ENCODE data around the gene IFNL1. TPM values are rescaled to one million over a fixed set of nuclear protein-coding genes. Genes with fewer than 3 reads are reported as not detected.
A peak's percentile ranks its signal among the peaks of the same experiment; 100 is the strongest.

Gene IFNL1
- total RNA-seq, 1 donor from 2014 or later, result not detected

GRCh38 chr19:39325778-39326665 is 29.8 kb downstream of the IFNL1 start:
- H2AFZ ChIP-seq (replicated peaks), result no peak overlapping the region
- no peaks in the 10 kb centered on the region for H3K36me3 ChIP-seq
- H3K4me3 ChIP-seq, result no peak overlapping the region
- H3K27me3 ChIP-seq, result peaks cover 33% of the 10 kb centered on the region
- DNase-seq (ENCODE audit: low spot score), result no peak
- no peak overlapping the region for H3K27ac ChIP-seq
- H3K36me3 Mint-ChIP-seq, result no peaks in the 10 kb centered on the region
- H4K20me1 ChIP-seq (ENCODE audit: low read depth), result no peaks in the 10 kb centered on the region
- H3F3A ChIP-seq (ENCODE audit: low read depth), result peaks cover 15% of the 10 kb centered on the region
- no peaks in the 10 kb centered on the region for H3K9me3 ChIP-seq (ENCODE audit: low read depth)
- no peaks in the 10 kb centered on the region for H3K79me2 ChIP-seq (ENCODE audit: low read depth)
- H3K27ac Mint-ChIP-seq, result no peak overlapping the region
- peaks cover 4% of the 10 kb centered on the region for H3K4me1 ChIP-seq
- H3K4me2 ChIP-seq, result no peak overlapping the region
- peaks cover 30% of the 10 kb centered on the region for H3K27me3 Mint-ChIP-seq (ENCODE audit: insufficient read depth, low read depth)
- TF ChIP-seq EZH2 (IDR thresholded peaks at IDR 0.05), result no peak
- no peak for TF ChIP-seq CTCF (IDR thresholded peaks at IDR 0.05)
- TF ChIP-seq EZH2phosphoT487 (IDR thresholded peaks at IDR 0.05), result no peak
- H3K4me3 Mint-ChIP-seq, result no peak overlapping the region
- H3K4me1 Mint-ChIP-seq, result peaks cover 20% of the 10 kb centered on the region
- H3K9ac ChIP-seq, result no peak overlapping the region
- H3K9me3 Mint-ChIP-seq, result no peaks in the 10 kb centered on the region

GRCh38 chr19:39327363-39328045 is 31.3 kb downstream of the IFNL1 start:
- Histone ChIP-seq H3K4me3 (no peak overlapping the region), H3K9me3 (ENCODE audit: low read depth) (no peaks in the 10 kb centered on the region), H3K79me2 (ENCODE audit: low read depth) (no peaks in the 10 kb centered on the region), H3F3A (ENCODE audit: low read depth) (peaks cover 4% of the 10 kb centered on the region), H3K27ac (no peak overlapping the region), H4K20me1 (ENCODE audit: low read depth) (no peaks in the 10 kb centered on the region), H2AFZ (replicated peaks) (peak overlapping the region; percentile 52), H3K36me3 (no peaks in the 10 kb centered on the region), H3K4me2 (peak overlapping the region; percentile 55), H3K9ac (no peak overlapping the region), H3K4me1 (peaks cover 4% of the 10 kb centered on the region), H3K27me3 (peaks cover 20% of the 10 kb centered on the region)
- Mint-ChIP-seq H3K27ac (peak overlapping the region; percentile 72), H3K9me3 (no peaks in the 10 kb centered on the region), H3K4me1 (peaks cover 15% of the 10 kb centered on the region), H3K4me3 (peak overlapping the region; percentile 16), H3K27me3 (ENCODE audit: insufficient read depth, low read depth) (peaks cover 22% of the 10 kb centered on the region), H3K36me3 (no peaks in the 10 kb centered on the region)
- no peak for TF ChIP-seq EZH2phosphoT487 (IDR thresholded peaks at IDR 0.05)
- DNase-seq (ENCODE audit: low spot score), result peak; percentile 27

GRCh38 chr19:39328046-39328705 is 32.0 kb downstream of the IFNL1 start:
- H3K27me3 ChIP-seq, result peaks cover 13% of the 10 kb centered on the region
- peak overlapping the region; percentile 72 for H3K27ac Mint-ChIP-seq
- H3K4me2 ChIP-seq, result peak overlapping the region; percentile 55

More at GRCh38 chr19:39328046-39328705, 32.0 kb downstream of the IFNL1 start:
- peak overlapping the region; percentile 16 for H3K4me3 Mint-ChIP-seq
- H3K4me3 ChIP-seq, result no peak overlapping the region
- H3K36me3 Mint-ChIP-seq, result no peaks in the 10 kb centered on the region
- H4K20me1 ChIP-seq (ENCODE audit: low read depth), result no peaks in the 10 kb centered on the region
- H3K79me2 ChIP-seq (ENCODE audit: low read depth), result no peaks in the 10 kb centered on the region
- H3K9me3 ChIP-seq (ENCODE audit: low read depth), result no peaks in the 10 kb centered on the region
- no peaks in the 10 kb centered on the region for H3K36me3 ChIP-seq
- H2AFZ ChIP-seq (replicated peaks), result peak overlapping the region; percentile 52
- peaks cover 4% of the 10 kb centered on the region for H3K4me1 ChIP-seq
- no peak overlapping the region for H3K27ac ChIP-seq
- TF ChIP-seq EZH2 (IDR thresholded peaks at IDR 0.05) (peak; percentile 30), CTCF (IDR thresholded peaks at IDR 0.05) (peak; percentile 99), EZH2phosphoT487 (IDR thresholded peaks at IDR 0.05) (no peak)
- peaks cover 4% of the 10 kb centered on the region for H3F3A ChIP-seq (ENCODE audit: low read depth)
- peaks cover 19% of the 10 kb centered on the region for H3K4me1 Mint-ChIP-seq
- peaks cover 18% of the 10 kb centered on the region for H3K27me3 Mint-ChIP-seq (ENCODE audit: insufficient read depth, low read depth)
- peak; percentile 93 for DNase-seq (ENCODE audit: low spot score)
- H3K9me3 Mint-ChIP-seq, result no peaks in the 10 kb centered on the region
- H3K9ac ChIP-seq, result no peak overlapping the region

All from neural progenitor cell (in vitro differentiated cells).